Right renal pelvis (tissue), 4 donors: ENCODE results near the gene SLFNL1. TPM values are rescaled to one million over a fixed set of nuclear protein-coding genes. Genes with fewer than 3 reads are reported as not detected.

Experiments
- DNase-seq, 4 donors: peaks; one replicate each; pipeline ENCODE4 v3.0.0-alpha.2; 2013; ENCODE audit warnings: low read depth in 4 of 4, low spot score in 3 of 4, missing footprints in 1 of 4
- polyA plus RNA-seq, 4 donors: library from polyadenylated mRNA; unstranded; fragments of 120-200 nt; gene quantifications; one replicate each; pipeline ENCODE4 v1.2.1, GENCODE V29; 2013; ENCODE audit not compliant: insufficient read length in 4 of 4

SLFNL1 gene
- polyA plus RNA-seq, 4 donors = 0.27 to 0.40 (median 0.29) TPM

DNA sequence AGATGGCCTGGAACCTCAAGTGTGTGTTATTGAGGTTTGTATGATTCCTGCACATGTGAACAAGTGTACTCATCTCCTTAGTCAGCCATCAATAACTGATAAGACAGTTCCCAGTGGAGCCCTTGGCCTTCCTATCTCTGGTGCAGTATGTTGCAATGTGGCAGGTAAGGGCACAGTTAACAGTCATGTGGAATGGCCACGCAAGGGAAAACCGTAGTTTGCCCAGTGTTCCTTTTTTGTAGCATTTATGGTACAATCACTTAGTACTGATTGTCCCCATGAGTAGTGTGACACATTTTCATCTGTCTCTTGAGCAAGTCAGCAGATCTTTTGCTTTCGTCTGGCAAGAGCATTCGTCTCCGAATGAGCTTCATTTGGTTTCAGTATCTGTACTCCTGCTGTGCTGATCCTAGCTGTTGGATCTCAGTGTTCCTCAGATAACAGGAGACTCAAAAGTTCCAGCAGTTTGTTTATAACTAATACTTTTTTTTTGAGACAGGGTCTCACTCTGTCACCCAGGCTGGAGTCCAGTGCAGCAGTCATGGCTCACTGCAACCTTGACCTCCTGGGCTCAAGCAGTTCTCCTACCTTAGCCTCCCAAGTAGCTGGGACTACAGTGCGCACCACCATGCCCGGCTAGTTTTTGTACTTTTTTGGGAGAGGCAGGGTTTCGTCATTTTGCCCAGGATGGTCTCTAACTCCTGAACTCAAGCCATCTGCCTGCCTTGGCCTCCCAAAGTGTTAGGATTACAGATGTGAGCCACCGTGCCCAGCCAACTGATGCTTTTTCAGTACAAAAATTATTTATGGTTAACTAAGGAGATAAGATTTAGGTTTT is 33.9 kb downstream of the SLFNL1 start:
- DNase-seq = no peak

DNA sequence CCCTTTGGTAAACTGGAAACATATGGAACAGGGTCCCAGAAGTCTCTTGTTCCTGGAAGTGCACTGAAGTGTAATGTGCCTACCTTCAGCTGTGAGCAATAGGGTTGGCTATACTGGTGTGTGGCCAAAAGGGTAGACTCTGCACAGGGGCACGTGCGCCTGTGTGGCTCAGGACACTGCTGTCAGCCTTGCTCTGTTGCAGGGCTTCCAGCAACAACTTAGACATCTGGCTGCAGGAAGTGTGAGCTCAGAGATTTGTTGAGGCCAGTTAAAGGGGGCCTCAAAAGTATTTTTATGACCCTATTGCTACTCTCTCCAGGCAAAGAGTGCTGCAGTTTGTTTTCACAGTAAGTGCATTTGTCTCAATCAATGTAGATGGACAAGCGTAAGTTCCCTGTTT is 34.6 kb downstream of the SLFNL1 start:
- DNase-seq = no peak

DNA sequence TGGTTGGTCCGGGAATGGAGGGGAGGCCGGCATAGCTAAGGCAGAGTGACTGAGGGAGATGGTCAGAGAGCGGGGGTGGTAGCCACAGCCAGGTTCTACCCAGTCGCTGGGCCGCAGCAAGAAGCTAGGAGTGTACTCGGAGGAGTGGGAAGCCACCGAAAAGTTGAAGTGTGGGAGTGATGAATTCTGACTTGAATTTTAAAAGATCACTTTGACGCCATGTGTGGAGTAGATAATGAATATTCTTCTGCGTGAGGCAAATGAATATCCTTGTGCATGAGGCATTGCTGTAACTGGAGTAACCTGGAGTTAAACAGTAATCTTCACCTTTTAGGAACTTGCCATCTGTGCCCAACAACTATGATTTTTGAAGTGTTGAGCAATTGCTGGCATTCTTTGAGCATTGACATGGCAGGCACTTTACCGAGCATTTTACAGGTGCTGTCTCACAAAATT is 35.2 kb downstream of the SLFNL1 start:
- no peak for DNase-seq

DNA sequence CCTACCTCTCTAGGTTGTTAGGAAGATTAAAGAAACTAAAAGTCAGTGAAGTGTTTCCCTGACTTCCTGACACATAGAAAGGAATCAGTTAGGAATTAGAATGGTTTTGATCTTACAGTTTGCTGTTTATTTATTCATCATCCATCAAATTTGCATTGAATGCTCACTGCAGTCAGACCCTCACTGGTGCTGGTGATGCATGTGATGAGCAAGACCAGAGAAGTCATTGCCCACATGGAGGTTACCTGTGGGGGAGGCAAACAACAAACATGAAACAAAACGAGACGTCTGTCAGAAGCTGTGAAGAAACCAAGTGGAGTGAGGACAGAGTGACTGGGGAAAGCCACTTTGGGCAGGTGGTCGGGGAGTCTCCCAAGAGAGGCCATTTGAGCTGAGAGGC is 35.6 kb downstream of the SLFNL1 start:
- no peak for DNase-seq

DNA sequence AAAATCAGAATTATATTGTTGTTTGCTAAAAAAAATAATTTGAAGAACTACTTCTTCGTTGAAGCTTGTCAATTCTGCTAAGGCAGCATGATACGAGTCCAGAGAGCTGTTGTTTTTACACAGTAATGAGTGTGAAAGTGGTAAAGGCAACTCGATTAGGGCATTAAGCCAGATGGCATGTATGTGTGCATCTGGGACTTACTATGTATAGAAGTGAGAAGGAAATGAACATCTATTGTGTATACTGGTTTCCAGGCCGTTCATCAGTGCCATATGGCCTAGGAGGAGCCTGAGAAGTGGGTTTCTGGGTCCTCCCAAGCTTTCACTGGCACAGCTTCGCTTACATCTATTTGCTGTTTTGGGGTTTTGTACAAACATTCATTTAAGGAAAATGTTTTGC is 36.4 kb downstream of the SLFNL1 start:
- DNase-seq = no peak

DNA sequence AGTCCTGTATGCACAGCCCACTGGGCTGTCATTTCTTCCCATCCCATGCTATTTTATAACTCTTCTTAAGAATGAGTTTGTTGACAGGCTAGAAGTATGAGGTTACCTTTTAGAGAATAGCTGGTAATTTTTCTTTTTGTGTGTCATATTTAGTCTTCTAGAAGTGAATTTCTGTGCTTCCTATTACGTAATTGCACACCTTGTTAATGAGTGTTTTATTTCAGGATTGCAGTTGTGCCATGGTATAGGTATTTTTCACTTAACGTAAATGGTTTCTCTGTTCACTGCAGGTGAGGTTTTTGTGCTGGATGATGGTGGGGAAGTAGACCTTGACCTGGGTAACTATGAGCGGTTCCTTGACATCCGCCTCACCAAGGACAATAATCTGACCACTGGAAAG is 37.0 kb downstream of the SLFNL1 start:
- DNase-seq = no peak

DNA sequence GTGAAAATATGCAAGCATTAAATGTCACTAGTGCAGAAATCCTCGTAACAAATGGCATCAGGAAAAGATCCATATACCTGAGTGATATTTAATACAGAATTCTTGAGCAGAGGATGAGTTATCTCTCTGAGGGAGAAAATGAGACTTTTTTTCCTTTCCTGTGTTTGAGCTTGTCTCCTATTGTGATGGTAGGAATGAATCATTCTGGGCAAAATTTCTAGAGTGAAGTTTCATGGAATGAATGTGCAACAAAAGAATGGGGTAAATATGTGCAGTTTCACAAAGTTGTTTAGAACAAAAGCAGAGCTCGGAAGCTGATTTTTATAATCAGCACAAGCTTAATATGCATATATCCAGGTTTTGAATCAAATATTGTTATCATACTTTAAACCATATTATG is 37.5 kb downstream of the SLFNL1 start:
- no peak for DNase-seq

DNA sequence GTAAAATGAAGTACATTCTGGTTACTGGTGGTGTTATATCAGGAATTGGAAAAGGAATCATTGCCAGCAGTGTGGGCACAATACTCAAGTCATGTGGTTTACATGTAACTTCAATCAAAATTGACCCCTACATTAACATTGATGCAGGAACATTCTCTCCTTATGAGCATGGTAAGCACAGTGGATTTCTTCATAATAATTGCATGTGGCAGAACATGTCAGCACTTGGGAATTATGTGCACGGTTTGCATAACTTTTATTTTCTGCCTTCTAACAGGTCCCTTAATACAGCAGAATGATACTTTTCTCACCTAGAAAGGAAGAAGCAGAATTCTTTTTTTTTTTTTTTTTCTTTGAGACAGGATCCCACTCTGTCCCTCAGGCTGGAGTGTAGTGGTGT is 38.2 kb downstream of the SLFNL1 start:
- no peak for DNase-seq

DNA sequence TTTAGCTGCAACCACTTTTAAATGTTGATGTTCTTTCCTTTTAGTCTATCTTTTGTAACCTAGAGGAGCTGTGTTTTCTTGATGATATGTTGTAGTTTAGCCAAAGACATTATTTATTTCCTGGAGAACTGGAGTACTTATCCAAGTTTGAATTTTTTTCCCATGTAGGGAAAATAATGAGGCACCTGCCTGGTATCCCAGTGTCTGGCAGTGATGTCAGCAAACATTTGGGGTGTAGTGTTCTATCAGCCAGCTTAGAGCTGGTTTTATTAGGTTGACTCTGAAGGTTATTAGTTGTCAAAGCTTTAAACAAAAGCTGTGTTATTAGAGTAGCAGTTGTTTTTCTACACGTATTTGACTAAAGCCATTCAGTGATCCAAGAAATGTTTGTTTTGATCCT is 38.8 kb downstream of the SLFNL1 start:
- DNase-seq = no peak

DNA sequence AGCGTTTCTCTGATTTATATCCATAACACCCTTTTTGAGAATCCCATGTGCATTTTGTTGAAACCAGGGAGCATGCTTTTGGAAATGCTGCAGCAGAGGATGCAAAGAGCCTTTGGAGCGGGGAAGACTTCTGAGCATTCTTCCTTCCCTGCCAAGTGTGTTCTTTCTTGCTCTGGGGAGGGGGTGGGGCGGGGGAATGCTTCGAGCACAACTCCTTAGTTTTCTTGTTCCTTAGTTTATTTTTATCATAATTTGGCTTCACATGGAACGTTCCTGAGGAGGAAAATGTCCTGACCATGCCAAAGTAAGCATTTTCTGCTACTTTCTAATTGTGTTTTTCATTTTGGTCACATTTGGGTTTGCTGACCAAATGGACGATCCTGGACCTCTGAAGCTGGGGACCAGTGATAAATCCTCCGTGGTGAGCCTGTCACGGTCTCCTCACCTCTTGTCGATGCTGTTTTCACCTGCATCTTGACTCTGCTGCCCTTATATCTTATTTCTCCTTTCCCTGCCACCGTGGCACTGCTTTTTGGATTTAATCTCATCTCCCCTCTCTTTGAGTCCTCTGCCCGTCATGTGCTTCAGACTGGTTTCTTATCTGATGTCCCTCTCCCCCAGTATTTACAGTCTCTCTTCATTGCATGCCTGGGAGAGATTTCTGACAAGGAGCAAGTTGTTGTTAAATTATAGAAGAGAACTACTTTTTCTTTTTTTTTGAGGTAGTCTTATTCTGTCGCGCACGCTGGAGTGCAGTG is 39.7 kb downstream of the SLFNL1 start:
- no peak for DNase-seq

DNA sequence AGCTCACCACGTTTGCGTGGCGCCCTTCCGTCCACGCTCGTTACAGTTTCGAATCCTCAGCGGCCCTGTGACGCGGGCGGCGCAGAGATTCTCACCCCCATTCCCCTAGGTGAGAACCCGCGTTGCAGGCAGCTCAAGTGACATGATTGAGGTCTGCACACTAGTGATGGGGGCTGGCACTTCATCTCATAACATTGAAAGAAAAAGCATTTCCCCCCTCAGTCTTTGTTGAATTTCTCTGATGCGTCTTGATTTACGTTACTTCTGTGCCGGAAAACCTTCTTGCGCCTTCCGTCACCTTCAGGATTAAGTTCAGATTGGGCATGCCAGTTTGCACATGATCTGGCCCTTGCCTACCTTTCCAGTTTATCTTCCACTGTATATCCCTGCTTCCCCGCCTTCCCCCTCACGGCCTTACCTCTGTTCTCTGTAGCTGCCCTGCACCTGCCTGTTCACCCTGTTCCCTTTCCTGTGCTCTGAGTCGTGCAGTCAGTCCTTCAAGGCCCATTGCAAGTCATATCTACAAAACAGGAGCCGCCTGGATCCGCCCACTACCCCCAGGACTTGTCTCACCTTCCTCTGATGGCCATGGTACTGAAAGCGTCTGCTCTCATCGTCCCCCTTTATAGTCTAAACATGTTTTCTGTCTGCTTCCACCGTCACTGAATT is 40.9 kb downstream of the SLFNL1 start:
- DNase-seq = no peak

DNA sequence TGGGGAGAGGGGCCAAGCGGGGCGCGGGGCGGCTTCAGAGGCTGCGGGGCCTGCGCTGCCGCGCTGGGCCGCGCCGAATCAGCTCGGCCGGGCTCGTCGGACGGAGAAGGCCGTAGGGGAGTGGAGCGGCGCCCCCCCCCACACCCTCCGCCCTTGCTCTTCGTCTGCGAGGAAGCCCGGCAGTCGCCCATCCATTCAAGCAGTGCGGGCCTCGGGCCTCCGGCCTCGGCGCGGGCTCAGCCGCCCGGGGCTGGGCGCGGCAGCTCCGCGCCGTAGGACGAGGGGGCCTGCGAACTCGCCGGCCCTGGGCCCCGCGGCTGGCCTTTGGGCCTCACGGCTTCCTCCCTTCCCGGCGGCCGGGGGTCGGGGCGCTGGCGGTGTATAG is 41.5 kb downstream of the SLFNL1 start:
- no peak for DNase-seq

DNA sequence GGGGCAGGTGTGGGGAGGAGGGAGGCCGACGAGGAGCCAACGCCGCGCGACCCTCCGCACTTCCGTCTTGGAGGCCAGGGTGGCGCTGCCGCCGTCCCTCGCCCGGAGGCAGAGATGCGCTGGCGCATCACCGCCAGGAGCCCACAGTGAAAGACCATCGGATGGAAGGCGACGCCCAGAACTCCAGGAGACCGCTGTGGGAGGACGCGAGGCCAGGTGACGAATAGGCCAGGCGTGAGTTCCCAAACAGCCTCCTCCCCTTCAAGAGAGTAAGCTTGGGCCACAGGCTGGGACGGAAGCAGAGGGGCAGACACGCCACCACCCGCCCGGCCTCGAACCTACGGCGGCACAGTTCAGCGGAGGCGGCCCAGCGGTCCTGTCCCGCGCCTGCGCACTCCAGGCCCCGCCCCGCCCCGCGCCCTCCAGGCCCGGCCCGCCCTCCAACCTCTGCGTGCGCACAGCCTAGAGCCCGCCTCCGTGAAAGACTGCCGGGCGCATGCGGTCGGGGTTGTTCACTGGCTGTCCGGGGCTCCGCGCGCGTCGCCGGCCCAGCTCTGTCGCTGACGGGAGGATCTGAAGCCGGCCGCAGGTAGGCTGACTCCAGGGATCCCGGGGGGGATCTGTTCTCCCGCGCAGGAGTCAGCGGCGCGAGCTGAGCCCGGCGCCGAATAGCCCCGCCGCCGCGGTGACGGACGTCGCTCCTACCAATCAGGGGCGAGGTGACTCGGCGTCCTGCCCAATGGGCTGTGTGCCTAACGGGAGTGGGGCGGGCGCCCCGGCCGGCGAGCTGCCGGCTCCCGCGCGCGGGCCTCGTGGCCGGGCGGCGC is 42.1 kb downstream of the SLFNL1 start, which contains the start of gene CTPS1:
TSS of gene CTPS1 (plus strand) at position 456 of the 827 bp plus-strand sequence. CDS start 3,595 bp downstream, outside the sequence.
- peak; percentile 90 to 93 (median 90) for DNase-seq

DNA sequence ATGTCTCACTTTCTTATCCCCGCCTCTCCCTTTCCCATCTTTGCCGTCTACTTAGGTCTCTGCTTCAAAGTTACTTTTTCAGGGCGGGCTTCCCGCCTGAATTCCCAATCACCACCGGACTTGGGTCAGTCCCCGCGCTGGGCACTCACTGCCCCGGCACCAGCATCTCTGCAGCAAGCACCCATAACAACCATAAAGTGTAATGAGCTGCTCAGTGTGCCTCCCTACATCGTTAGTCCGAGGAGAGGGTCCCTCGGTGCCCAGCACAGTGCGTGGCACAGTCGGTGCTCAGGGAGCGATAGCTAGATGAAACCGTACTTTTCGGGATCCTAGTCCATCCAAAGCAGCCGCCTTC is 42.7 kb downstream of the SLFNL1 start:
- no peak for DNase-seq

DNA sequence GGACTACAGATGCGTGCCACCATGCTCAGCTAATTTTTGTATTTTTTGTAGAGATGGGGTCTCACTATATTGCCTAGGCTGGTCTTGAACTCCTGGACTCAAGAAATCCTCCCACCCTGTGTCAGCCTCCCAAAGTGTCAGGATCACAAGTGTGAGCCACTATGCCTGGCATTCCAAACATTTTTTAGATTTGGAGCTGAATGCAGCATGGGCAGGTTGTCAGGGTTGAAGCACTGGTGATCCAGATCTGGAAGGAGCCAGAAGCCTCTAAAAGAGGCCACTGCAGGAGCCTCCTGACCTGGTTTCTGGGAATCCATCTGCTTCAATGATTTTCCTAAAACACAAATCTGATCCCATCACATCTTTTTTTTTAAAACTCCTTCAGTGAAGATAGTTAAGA is 43.8 kb downstream of the SLFNL1 start:
- DNase-seq = no peak

DNA sequence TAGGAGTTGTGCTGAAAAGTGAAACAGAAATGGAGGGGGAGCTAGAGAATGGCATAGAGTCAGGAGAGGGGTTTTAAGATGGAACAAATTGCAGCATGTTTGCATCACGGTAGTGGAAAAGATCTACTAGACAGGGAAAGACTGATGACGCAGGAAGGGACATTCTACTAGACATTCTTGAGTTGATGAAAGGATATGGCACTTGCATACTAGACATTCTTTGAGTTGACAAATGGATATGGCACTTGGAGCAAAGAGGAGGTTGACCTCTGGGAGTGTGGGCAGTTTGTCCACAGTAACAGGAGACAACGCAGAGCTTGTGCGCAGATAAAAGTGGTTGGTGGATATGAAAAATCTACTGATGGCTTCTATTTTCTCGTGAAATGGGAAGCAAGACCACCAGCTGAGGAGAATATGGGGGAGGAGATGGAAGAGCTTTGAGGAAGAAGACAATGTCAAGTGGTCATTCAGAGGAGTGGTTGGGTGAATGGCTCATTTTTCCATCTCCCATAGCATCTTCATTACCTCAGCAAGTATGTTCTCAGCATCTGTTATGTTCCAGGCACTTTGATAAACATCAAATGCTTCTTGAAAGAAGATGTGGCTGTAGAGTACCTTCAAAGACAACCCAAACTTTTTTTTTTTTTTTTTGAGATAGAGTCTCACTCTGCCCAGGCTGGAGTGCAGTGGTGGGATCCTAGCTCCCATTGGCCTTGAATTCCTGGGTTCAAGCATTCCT is 44.4 kb downstream of the SLFNL1 start:
- DNase-seq = no peak

DNA sequence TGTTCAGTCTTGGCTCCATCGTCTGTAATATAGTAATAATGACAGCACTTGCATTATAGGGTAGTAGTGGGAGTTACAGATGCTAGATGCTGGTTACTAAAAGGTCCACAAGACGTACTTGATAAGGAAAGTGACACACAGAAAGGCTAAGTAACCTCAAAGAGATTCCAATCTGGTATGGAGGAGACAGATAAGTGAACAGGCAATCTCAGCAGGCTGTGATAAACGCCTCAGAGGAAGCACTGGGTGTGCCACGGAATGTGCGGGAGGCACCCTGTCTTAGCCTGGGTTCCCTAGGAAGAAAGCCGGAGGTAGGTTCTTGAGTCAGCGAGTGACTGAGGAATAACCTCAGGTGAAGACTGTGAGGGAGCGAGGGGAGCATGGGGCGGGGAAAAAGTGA is 46.6 kb downstream of the SLFNL1 start:
- DNase-seq = no peak

DNA sequence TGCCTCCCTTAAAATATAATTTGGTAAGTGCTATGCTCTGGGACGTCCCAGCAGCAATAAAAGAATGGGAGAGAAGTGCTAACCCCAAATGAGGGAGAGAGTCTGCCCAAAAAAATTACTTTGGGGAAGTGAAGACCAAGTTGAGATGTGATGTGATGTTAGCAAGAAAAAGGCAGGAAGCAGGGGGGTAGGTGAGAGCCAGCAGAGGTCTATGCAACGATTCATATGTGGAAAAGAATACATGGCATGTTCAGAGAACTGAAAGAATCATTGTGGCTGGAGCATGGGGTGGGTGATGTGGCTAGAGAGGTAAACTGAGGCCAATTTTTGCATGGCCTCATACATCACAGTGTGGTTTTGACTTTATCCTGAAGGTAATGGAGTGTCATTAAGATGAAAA is 47.6 kb downstream of the SLFNL1 start:
- DNase-seq = no peak

DNA sequence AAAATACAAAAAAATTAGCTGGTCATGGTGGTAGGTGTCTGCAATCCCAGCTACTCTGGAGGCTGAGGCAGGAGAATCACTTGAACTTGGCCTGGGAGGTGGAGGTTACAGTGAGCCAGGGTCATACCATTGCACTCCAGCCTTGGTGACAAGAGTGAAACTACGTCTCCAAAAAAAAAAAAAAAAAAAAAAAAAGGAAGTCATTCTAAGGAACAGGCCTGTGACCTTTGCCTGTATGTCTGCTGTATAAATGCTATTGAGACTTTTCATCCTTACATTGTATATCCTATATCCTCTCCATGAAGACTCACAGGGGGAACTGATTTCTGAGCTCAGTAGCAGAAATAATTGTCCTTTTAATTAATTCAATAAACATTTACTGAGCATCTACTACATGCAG is 49.6 kb downstream of the SLFNL1 start:
- no peak for DNase-seq

DNA sequence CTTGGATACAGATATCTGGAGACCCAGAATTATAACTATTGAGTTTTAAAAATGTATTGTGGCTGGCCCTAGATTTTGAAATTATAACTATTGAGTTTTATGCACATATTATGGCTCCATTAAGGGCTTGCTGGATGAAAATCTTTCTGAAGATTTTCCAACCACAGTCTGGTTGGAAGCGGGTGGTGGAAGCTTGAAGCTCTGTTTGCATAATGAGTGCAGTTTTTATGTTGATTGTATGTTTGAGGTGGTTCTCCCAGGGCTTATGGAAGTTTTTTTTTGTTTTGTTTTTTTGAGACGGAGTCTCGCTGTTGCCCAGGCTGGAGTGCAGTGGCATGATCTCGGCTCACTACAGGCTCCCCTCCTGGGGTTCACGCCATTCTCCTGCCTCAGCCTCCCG is 52.1 kb downstream of the SLFNL1 start:
- DNase-seq = no peak
